Stimulated activated CD8-positive, alpha-beta memory T cell treated with anti-CD3 and anti-CD28 coated beads, Interleukin-7, amount 100 ng/mL, for 4 hours (primary cell): ENCODE measurements around the gene CACNA1A.
"Not testable (repeated sequence)": the region's sequence is repeated elsewhere in the genome, so short reads cannot be mapped to it uniquely, and the experiment has no call there.

Experiments
- DNase-seq, 2 donors: peaks; one replicate each; pipeline ENCODE4 v3.0.0-alpha.2; 2020; ENCODE audit warnings: low read depth in 2 of 2

Gene CACNA1A

DNA sequence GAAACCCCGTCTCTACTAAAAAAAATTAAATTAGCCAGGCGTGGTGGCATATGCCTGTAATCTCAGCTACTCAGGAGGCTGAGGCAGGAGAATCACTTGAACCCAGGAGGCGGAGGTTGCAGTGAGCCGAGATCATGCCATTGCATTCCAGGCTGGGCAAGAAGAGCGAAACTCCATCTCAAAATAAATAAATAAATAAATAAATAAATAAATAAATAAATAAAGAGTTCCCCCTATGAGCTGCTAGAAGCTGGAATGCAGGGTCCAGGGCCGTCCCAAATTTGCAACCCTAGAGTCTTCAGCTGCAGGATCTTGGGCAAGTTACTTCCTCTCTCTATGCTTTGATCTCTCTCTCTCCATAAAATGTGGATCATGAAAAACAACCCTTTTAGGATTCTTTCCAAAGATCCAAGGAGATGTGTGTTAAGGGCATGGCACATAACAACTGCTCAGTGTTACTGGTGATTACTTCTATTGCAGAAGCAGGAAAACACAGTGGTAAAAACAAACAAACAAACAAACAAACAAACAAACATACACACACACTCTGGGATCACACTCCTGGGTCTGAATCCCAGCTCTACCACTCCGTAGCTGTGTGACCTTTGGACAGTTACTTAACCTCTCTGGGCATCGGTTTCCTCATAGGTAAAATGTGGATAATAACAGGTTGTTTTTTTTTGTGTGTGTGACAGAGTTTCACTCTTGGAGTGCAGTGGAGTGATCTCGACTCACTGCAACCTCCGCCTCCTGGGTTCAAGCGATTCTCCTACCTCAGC lies 78.8 kb downstream of the CACNA1A start:
- no peak for DNase-seq

DNA sequence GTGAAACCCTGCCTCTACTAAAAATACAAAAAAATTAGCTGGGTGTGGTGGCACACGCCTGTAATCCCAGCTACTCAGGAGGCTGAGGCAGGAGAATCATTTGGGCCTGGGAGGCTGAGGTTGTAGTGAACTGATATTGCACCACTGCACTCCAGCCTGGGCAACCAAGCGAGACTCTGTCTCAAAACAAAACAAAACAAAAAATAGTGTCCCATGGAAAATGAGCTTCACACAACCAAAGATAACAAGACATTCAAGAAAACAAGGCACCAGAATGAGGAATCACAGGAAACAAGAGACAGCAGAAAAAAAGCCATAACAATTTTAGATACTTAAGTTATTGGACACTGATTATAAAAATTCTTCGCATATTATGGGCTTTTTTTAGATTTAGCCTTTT lies 80.4 kb downstream of the CACNA1A start:
- not testable (repeated sequence) for DNase-seq

DNA sequence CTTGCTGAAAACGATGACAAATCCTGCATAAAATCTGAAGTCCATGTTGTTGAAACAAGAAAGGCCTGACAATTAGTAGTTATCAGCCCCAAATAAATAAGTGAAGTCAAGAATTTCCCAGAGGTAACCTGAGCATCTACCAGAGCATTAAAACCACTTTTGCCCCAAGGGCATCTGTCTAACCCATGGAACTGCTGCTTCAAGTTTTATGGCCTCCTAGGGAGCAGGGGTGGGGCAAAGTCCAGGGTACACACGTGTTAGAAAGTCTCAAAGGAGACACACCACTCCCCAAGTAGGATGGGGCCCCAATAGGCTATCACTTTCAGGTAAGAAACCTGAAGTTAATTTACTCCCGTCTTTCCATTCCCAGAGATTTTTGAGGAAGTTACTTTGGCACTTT lies 81.1 kb downstream of the CACNA1A start:
- DNase-seq = no peak

DNA sequence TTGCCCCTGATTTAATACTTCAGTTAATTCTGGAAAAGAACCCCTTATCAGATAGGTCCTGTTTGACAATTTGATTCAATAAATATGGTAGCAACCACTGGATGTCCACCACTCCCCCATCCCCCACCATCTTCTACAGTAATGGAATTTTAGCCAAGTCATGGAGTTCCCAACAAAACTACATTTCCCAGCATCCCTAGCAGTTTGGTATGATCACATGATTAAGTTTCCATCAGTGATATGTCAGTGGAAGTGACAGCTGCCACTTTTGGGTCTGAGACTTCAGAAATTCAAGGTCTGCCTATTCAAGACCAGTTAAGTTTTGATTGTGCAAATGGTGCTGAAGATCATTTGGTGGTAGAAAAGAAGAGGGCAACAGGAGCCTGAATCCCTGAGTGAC lies 85.5 kb downstream of the CACNA1A start:
- no peak for DNase-seq

DNA sequence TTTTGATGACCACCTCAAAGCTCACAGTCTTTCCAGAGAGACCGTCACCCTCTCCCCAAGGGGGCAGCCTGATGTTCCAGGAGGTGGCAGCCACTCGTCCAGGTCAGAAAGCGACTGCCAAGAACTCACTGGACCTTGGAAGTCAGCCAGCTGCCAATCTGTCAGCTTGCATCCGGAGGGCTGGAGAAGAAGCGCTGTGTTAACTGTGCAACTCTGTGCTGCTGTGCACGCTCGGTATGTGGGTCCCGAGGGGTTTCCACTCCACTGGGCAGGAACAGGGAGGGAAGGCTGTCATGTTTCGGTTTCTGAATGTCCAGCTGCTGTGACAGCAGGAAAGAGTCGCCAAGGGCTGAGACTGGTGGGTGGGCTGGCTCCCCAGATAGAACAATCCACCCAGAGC lies 89.2 kb downstream of the CACNA1A start:
- no peak for DNase-seq

DNA sequence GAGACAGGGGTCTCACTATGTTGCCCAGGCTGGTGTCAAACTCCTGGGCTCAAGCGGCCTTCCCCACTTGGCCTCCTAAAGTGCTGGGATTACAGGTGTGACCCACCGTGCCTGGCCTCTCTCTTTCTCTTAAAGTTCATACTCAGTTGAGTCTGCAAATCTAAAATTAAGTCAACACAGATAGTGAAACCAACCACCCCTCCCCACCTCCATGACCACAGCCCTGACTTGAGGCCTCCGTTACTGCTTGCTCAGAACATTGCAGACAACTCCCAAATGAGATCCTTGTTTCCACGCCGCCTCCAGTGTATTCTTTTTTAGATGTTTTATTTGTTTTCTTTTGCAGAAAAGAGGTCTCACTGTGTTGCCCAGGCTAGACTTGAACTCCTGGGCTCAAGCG lies 94.4 kb downstream of the CACNA1A start:
- no peak for DNase-seq

DNA sequence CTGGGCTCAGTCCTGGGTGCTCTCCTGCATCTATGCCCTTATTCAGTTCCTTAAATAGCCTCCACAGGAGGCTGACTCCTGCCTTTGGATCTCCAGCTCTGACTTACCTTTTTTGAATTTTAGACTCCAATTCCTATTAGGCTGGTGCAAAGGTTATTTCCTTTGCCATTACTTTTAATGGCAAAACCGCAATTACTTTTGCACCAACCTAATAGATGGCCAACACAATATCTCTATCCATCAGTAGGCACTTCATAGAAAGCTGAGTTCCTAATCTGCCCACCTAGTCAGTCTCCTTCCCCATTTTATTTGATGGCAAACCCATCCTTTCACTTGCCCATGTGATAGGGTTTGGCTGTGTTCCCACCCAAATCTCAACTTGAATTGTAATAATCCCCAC lies 95.3 kb downstream of the CACNA1A start:
- DNase-seq = no peak

DNA sequence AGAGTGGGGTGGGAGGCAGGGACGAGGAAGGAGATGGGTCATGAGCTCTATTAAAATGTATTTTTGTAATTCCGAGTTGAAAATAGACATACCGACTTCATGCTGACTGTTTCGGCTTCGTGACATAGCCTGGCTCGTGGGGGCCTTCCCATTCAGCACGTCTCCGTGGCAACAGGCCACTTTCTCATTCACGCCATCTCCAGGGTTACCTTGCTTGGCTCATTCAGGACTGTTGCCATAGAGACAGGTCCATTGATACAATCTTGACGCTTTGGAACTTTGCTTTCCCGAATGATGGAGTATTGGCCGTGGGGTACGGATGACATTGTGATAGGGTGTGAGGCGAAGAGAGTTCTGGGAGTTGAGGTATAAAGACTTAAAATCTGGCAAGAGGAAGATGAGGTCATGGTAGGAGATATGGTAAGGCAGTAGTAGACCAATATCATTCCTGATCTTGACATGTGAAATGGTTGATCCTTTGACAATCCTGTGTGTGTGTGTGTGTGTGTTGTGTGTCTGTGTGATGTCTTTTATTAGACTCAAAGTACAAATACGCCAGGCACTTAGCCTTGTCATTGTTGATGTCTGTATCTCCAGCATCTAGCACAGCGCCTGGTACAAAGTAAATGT lies 97.3 kb downstream of the CACNA1A start:
- DNase-seq = no peak

DNA sequence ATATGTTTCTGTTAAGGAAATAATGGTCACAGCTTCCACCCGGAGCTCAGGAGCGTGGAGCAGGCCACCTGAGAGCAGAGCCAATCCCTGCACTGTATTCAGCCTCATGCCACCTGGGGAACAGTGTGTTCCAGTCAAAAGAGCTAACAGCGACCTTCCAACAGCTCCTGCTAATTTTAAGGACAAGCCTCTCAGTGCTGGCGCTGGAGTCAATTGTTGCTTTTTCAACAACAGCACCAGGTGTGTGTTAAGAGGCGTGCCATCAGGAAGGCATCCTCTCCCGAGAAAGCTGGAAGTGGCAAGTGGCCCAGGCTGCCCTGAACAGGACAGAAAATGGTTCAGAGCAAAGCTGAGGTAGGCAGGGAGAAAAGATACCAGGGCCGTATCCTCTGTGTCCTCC lies 102.0 kb downstream of the CACNA1A start:
- no peak for DNase-seq

DNA sequence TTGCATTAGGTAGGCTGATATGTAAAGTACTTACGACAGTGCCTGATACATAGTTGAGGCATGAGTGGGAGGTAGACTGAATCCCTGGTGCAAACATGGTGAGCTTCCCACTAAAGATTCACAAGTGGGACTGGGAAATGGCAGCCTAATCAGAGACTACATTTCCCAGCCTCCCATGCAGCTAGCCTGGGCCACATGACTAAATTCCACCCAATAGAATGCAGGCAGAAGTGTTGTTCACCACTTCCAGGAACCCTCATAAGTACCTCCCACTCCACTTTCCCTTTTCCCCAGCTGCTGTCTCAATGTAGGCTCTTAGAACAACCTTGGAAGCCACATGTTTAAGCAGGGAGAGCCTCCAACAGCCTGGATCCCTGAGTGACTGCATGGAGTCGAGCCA lies 104.9 kb downstream of the CACNA1A start:
- no peak for DNase-seq

DNA sequence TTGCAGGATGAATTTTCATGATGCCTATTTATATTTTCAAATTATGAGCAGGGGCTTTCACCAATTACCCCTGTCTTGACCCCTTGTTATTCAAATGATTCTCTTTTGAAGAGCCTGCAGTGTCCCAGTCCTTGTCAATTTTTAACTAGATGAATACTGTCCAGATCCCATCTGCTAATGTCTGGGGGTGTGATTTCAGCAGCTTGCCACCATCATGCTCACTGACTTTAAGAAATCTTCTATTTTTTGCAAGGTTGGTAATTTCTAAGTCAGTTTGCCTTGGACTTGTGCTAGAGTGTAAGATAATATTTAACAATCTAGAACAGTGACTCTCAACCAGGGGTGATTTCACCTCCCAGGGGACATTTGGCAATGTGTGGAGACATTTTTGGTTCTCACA lies 106.0 kb downstream of the CACNA1A start:
- DNase-seq = no peak

DNA sequence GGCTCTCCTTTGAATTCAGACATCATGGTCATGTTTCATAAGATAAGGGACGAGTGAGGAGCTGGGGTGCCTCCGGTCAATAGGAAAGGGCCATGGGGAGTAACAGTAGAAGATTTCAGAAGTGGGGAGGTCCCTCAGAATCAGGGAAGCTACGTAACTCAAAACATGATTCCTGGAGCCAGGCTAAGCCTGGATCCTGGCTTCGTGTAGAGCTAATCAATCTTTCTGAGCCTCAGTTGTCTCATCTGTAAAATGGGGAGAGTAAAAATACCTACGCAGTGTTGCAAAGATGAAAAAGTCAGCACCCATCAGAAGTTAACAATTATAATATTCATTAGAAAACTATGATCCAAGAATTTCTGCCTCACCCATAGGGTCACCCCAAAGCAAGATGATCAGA lies 106.5 kb downstream of the CACNA1A start:
- DNase-seq = no peak

DNA sequence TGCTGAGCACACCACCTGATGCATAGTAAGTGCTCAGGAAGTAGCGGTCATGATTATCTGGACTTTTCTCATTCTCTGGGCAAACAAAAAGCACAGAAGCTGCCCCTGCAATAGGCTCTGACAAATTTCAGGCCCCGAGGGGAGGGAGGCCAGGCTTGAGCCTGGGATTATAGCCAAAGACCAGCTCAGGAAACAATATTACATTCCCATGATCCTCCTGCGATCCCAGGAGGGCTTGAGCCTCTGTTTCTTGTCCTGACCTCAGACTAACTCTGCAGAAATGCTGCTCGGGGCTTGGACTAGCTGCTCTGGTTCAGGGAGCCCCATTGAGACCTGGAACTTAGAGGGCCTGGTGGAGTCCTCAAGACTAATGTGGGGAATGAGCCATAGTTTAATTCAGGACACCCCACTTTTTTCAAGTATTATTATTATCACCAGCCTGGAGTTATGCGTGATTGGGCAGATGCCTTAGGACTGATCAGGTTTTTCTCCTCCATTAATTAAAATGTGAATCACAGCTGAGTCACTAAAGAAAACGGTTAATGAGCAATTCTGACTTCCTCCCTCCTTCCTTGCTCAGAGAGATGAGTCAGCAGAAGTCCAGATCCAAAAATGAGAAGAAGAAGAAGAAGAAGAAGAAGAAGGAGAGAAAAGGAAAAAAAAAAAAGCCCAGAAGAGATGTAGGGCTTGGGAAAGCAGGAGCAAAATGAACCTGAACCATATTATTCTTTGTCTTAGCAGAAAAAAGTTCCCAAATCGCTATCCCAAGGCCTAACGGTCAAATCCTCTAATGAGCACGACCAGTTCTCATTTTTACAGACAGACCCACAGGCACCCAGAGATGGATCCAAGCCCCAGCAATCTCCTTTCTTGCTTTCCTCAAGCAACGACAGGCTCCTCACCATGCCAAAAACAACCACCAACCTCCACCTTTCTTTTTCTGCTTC lies 107.2 kb downstream of the CACNA1A start:
- no peak for DNase-seq

DNA sequence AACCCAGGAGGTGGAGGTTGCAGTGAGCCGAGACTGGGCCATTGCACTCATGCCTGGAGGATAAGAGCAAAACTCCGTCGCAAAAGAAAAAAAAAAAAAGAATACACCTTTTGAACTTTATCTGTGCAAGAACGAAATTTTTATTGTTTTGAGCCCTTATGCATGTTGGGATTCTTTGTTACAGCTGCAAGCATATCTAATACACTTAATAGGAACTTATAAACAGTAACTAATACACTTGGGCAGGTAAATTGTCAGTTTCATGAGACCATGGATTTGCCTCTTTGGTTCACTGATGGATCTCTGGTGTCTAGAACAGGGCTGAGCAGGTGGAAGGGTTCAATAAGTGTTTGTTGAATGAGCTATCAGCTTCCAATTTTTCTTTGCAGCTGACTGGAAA lies 108.1 kb downstream of the CACNA1A start:
- DNase-seq = no peak

DNA sequence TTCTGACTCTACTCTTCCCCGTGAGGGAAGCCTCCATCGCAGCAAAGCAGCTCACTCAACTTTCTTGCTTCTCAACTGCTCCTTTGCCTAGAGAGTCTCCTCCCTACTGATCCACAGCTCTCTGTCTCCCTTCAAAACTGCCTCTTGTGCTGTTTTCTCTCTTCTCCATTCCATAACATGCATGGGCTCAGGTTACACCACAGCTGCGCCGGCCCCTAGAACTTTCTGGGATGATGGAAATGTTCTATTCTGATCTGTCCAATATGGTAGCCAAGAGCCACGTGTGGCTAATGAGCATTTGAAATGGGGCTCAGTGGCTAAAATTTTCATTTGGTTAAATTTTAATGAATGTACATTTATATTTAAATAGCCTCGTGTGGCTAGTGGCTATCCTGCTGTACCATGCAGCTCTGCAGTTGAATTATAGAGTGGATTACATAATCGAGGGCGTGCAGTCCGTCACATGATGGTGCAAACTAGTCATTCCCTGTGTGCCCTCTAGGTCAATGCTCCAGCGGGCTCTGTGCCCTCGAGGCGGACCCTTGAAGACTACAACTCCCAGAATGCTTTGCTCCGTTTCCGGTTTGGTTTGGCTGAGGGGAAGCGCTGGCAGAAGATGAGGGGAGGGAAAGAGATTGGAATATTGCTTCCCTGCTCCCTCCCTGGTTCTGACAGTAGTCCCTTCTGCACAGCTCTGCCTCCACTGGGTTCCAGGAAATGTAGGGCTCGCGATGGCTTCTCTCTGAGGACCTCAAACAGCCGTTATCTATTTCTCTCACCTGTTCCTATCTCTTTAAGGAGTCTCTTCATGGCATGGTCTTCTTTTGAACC lies 109.8 kb downstream of the CACNA1A start:
- DNase-seq = no peak

DNA sequence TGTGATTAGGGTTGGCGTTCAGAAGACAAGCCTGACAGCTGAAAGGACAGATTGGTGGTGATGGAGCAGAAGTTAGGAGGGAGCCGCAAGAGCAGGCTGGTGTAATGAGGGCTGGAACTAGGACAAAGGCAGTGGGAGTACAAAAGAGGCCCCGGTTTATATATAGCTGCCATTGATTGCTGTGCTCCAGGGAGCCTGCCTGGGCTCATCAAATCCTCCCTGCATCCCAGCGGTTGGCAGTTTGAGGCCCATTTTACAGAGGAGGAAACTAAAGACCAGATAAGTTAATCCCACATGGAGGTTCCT lies 123.7 kb downstream of the CACNA1A start:
- DNase-seq = no peak

DNA sequence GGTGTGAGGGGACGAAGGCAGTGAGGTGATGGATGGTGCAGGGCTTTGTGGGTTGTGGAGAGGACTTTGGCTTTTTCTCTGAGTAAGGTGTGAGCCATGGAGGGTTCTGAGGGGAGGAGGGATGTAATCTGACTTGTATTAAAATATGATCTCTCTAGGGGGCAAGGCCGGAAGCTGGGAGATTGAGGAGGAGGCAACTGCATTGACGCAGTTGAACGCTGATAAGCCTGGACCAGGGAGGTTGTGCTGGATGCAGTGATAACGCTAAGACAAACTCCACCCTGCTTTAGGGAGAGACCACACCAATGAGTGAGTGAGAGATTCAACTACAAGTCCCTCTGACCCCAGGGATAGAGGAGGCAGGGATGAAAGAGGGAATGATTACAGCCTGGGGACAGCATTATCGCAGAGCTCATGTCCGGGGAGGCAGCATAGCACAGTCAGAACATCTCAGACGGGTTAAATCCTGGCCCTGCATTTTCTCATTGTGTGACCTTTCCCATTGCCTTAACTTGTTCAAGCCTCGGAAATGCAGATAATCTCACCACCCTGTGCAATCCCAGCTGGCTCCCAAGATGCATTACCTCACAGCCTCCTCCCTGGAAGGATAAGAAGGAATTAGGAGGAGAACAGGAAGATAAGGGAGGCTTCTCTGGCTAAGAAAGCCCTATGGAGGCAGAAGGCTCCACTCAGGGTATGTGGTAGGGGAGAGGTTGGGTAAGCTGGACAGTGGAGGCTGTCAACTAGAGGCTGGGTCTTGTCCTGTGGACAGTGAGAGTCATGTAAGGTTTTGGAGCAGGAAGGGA lies 124.2 kb downstream of the CACNA1A start:
- no peak for DNase-seq

DNA sequence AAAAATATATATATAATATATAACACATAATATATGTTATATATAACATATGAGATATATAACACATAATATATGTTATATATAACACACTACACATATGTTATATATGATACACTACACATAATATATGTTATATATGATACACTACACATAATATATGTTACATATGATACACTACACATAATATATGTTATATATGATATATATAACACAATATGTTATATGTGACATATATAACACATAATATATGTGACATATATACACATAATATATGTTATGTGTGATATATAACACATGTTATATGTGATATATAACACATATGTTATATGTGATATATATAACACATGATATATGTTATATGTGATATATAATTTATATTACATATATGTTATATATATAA lies 129.7 kb downstream of the CACNA1A start:
- no peak for DNase-seq

DNA sequence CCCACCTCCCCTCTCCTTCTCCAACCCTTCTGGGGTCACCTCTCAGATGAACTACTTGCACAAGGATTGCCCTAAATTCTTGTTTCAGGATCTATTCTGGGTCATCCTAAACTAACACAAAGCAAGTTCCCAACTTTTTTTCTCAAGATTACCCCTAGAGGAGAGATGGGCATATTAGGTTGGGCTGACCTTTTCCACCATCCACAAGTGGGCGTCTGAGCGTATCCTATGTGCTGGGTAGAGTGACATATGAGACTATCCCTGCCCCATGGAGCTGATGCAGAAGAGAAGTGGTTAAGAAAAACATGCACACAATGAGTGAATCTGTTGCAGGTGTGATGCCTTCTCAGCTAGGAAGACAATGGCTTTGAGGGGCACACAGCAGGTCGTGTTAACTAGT lies 132.7 kb downstream of the CACNA1A start:
- no peak for DNase-seq

DNA sequence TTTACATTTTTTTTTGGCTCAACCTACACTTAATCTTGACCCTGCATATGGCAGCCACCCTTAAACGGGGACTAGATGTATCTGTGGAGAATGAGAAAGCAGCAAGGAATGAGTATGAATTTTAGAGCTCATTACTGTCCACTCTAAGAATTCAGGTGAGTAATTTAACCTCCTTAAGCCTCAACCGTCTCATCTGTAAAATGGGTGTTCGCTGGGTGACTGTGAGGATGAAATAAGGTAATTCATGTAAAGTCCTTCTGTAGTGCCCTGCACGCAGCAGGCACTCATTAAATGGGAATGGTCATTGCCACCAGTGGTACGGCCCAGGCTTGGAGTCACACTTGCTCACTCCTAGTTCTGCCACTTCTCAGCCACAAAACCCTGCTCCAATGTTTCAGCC lies 135.3 kb downstream of the CACNA1A start:
- no peak for DNase-seq

DNA sequence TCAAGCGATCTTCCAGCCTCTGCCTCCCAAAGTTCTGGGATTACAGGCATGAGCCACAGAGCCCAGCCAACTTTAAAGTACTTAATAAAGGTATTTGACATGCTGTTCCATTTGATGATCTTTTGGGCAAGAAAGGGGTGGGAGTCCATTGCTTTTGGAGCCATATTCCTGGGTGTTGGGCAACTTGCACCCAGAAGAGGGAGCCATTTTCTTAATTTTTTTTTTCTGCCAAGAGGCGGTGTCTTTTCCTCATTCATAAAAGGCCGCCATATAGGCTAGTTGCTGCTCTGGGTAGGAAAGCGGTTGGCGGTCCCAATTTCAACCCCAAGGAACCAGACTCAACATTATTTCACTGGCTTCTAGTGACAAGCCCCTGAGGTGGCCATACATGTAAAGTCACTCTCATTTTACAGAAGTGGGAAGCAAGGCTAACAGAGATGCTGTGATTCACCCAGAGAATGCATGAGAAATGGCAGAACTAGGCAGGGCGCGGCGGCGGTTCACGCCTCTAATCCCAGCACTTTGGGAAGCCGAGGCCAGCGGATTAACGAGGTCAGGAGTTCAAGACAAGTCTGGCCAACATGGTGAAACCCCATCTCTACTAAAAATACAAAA lies 139.6 kb downstream of the CACNA1A start:
- no peak for DNase-seq
